H1 (cell line): ENCODE results near the gene XPO5. TPM values are rescaled to one million over a fixed set of nuclear protein-coding genes. Genes with fewer than 3 reads are reported as not detected.

ENCODE experiments used
- CTCF ChIA-PET: fragments of 300-600 bp; sonication (Branson Sonifier 250); formaldehyde crosslinking; loops from one replicate; lab custom pipeline; 2021; ENCODE audit not compliant: partially characterized antibody; lab: Charles Lee
- POLR2A ChIA-PET: fragments of 300-600 bp; sonication (Branson Sonifier 250); formaldehyde crosslinking; loops from one replicate; lab custom pipeline; 2021; ENCODE audit warnings: inconsistent platforms; ENCODE audit not compliant: partially characterized antibody; lab: Charles Lee
- DNase-seq, 2 experiments: peaks; one replicate each; pipeline versions ENCODE4 v3.0.0 to v3.0.0-alpha.2; 2010 to 2022; ENCODE audit warnings: low spot score in 2 of 2, low read depth in 1 of 2, mixed read lengths in 1 of 2
- FAIRE-seq: peaks from 2 replicates; lab custom pipeline; 2011; peaks lifted over from hg19 to GRCh38; lab: Jason Lieb, UNC
- H2AFZ ChIP-seq: 2 replicates; pipeline ENCODE4 v1.8.1; 2012; ENCODE audit warnings: low read length, inconsistent platforms
- H2AK5ac ChIP-seq: 2 replicates; pipeline ENCODE4 v1.6.1; 2013; ENCODE audit warnings: low read depth, low read length
- H2BK120ac ChIP-seq: replicated peaks from 2 replicates; pipeline ENCODE3; 2013; ENCODE audit warnings: low read depth, low read length, inconsistent platforms
- H2BK12ac ChIP-seq: 2 replicates; pipeline ENCODE4 v1.6.1; 2013; ENCODE audit warnings: low read depth, low read length
- H2BK15ac ChIP-seq: 2 replicates; pipeline ENCODE4 v1.6.1; 2013; ENCODE audit warnings: low read length
- H2BK20ac ChIP-seq: 2 replicates; pipeline ENCODE4 v1.6.1; 2013; ENCODE audit warnings: low read length
- H2BK5ac ChIP-seq: 2 replicates; pipeline ENCODE4 v1.6.1; 2013; ENCODE audit warnings: low read depth, low read length
- H3K14ac ChIP-seq: 2 replicates; pipeline ENCODE4 v1.6.1; 2013; ENCODE audit warnings: inconsistent platforms; ENCODE audit not compliant: insufficient read length
- H3K18ac ChIP-seq: 2 replicates; pipeline ENCODE4 v1.6.1; 2013; ENCODE audit warnings: low read length; ENCODE audit errors: extremely low read depth
- H3K23ac ChIP-seq: 2 replicates; pipeline ENCODE4 v1.6.1; 2013; ENCODE audit warnings: inconsistent platforms; ENCODE audit not compliant: insufficient read length
- H3K23me2 ChIP-seq: 2 replicates; pipeline ENCODE4 v1.6.1; 2013; ENCODE audit warnings: low read depth, low read length
- H3K27ac ChIP-seq: 2 replicates; pipeline ENCODE4 v1.6.1; 2011; ENCODE audit warnings: low read depth, low read length, inconsistent platforms
- H3K27me3 ChIP-seq, 4 experiments: replicated peaks in 1 of 4; 1 replicate in 1 of 4; 2 replicates in 3 of 4; pipeline versions ENCODE4 v1.6.1 to v1.8.1; 2011 to 2013; ENCODE audit warnings: low read length in 3 of 4, mild to moderate bottlenecking in 3 of 4, inconsistent platforms in 2 of 4, mixed read lengths in 2 of 4, moderate library complexity in 1 of 4; ENCODE audit not compliant: control insufficient read depth in 3 of 4, insufficient read depth in 3 of 4; ENCODE audit errors: extremely low read depth in 1 of 4
- H3K36me3 ChIP-seq, 4 experiments: 2 replicates each; pipeline versions ENCODE4 v1.6.1 to v1.8.1; 2011 to 2013; ENCODE audit warnings: mild to moderate bottlenecking in 4 of 4, low read length in 3 of 4, moderate library complexity in 2 of 4, control low read depth in 1 of 4, inconsistent platforms in 1 of 4; ENCODE audit not compliant: insufficient read depth in 4 of 4, control insufficient read depth in 2 of 4
- H3K4ac ChIP-seq: replicated peaks from 2 replicates; pipeline ENCODE3; 2013; ENCODE audit warnings: low read length, low read depth, mixed read lengths, inconsistent platforms; ENCODE audit not compliant: insufficient read length
- H3K4me1 ChIP-seq, 4 experiments: replicated peaks in 1 of 4; 1 replicate in 1 of 4; 2 replicates in 3 of 4; pipeline versions ENCODE4 v1.6.1 to v1.8.1; 2011 to 2013; ENCODE audit warnings: low read length in 3 of 4, inconsistent platforms in 2 of 4, mixed read lengths in 1 of 4; ENCODE audit not compliant: insufficient read depth in 4 of 4, control insufficient read depth in 3 of 4
- H3K4me2 ChIP-seq, 2 experiments: 2 replicates each; pipeline versions ENCODE4 v1.6.1 to v1.8.1; 2011 to 2013; ENCODE audit warnings: low read depth in 2 of 2, low read length in 2 of 2, control low read depth in 1 of 2, inconsistent platforms in 1 of 2, mild to moderate bottlenecking in 1 of 2; ENCODE audit not compliant: insufficient read depth in 1 of 2
- H3K4me3 ChIP-seq, 4 experiments: fragments of 200-600, 300-600 bp in 1 of 4; sonication (generic), shearing (Covaris generic), sonication (Bioruptor Twin) in 1 of 4; 2 replicates each; pipeline versions ENCODE4 v1.5.1 to v1.8.1; 2011 to 2016; ENCODE audit warnings: low read length in 4 of 4, low read depth in 3 of 4, control low read depth in 2 of 4, inconsistent platforms in 2 of 4, mild to moderate bottlenecking in 2 of 4, mixed read lengths in 1 of 4, moderate library complexity in 1 of 4; ENCODE audit not compliant: insufficient read depth in 2 of 4; ENCODE audit errors: extremely low read depth in 1 of 4
- H3K56ac ChIP-seq: replicated peaks from 2 replicates; pipeline ENCODE3; 2013; ENCODE audit warnings: low read depth, mild to moderate bottlenecking, mixed read lengths, low read length, inconsistent platforms; ENCODE audit not compliant: insufficient read length
- H3K79me1 ChIP-seq: 2 replicates; pipeline ENCODE4 v1.6.1; 2013; ENCODE audit warnings: low read depth, low read length, control low read depth
- H3K79me2 ChIP-seq, 2 experiments: 2 replicates each; pipeline versions ENCODE4 v1.6.1 to v1.8.1; 2012 to 2013; ENCODE audit warnings: low read length in 2 of 2, mild to moderate bottlenecking in 2 of 2, inconsistent platforms in 1 of 2; ENCODE audit not compliant: insufficient read depth in 2 of 2, control insufficient read depth in 1 of 2
- H3K9ac ChIP-seq, 4 experiments: replicated peaks in 1 of 4; 1 replicate in 1 of 4; 2 replicates in 3 of 4; pipeline versions ENCODE4 v1.6.1 to v1.8.1; 2011 to 2013; ENCODE audit warnings: low read depth in 3 of 4, low read length in 3 of 4, control low read depth in 2 of 4, mild to moderate bottlenecking in 2 of 4, moderate library complexity in 2 of 4, inconsistent platforms in 1 of 4; ENCODE audit errors: extremely low read depth in 1 of 4
- H3K9me3 ChIP-seq, 2 experiments: 2 replicates each; pipeline versions ENCODE4 v1.6.1 to v1.8.1; 2012 to 2013; ENCODE audit warnings: mild to moderate bottlenecking in 2 of 2, moderate library complexity in 2 of 2, control low read depth in 1 of 2, inconsistent platforms in 1 of 2, low read depth in 1 of 2, low read length in 1 of 2, mixed read lengths in 1 of 2; ENCODE audit not compliant: insufficient read depth in 2 of 2
- H4K20me1 ChIP-seq, 2 experiments: replicated peaks in 1 of 2; 2 replicates each; pipeline versions ENCODE3 to v1.8.1; 2011 to 2013; ENCODE audit warnings: inconsistent platforms in 2 of 2, low read length in 2 of 2, mild to moderate bottlenecking in 1 of 2; ENCODE audit not compliant: insufficient read depth in 2 of 2, control insufficient read depth in 1 of 2
- H4K5ac ChIP-seq: 2 replicates; pipeline ENCODE4 v1.6.1; 2013; ENCODE audit warnings: low read length, low read depth, mixed read lengths, inconsistent platforms; ENCODE audit not compliant: insufficient read length
- H4K8ac ChIP-seq: 2 replicates; pipeline ENCODE4 v1.8.0; 2013; ENCODE audit warnings: mild to moderate bottlenecking, moderate library complexity, low read length, inconsistent platforms; ENCODE audit not compliant: insufficient read depth; ENCODE audit errors: extremely low read depth
- H4K91ac ChIP-seq: replicated peaks from 2 replicates; pipeline ENCODE3; 2013; ENCODE audit warnings: low read length, mixed read lengths, inconsistent platforms; ENCODE audit not compliant: insufficient read length
- BCL11A ChIP-seq, 2 experiments: IDR thresholded peaks; one replicate each; pipeline ENCODE4 v1.6.1; 2011; ENCODE audit warnings: low read depth in 2 of 2, low read length in 2 of 2, mild to moderate bottlenecking in 2 of 2
- EZH2 ChIP-seq: fragments of 200-600 bp; sonication (generic); IDR thresholded peaks from 2 replicates; pipeline ENCODE4 v1.7.1; 2012; ENCODE audit warnings: low read depth, mild to moderate bottlenecking, moderate library complexity, low read length, inconsistent platforms; ENCODE audit not compliant: severe bottlenecking
- HDAC2 ChIP-seq, 2 experiments: fragments of 300-600 bp in 1 of 2; sonication (generic) in 1 of 2; IDR thresholded peaks; 2 replicates each; pipeline ENCODE4 v1.6.1; 2011 to 2012; ENCODE audit warnings: low read depth in 2 of 2, low read length in 2 of 2, mild to moderate bottlenecking in 2 of 2, moderate library complexity in 2 of 2, borderline replicate concordance in 1 of 2, inconsistent platforms in 1 of 2
- JUN ChIP-seq: IDR thresholded peaks from 2 replicates; pipeline ENCODE4 v1.6.1; 2011; ENCODE audit warnings: low read depth, mild to moderate bottlenecking, improper control_type of control experiment, low read length
- KDM5A ChIP-seq: fragments of 200-600 bp; IDR thresholded peaks from 2 replicates; pipeline ENCODE4 v1.7.1; 2012; ENCODE audit warnings: mild to moderate bottlenecking, low read length, inconsistent platforms, mixed read lengths
- MAFK ChIP-seq: IDR thresholded peaks from 2 replicates; pipeline ENCODE4 v1.6.1; 2012; ENCODE audit warnings: low read depth, mild to moderate bottlenecking, improper control_type of control experiment, low read length
- TAF7 ChIP-seq: optimal IDR thresholded peaks from 2 replicates; pipeline ENCODE3; 2011; ENCODE audit warnings: low read depth, mild to moderate bottlenecking, inconsistent platforms, low read length, moderate library complexity, borderline replicate concordance
- YY1 ChIP-seq: IDR thresholded peaks from 2 replicates; pipeline ENCODE4 v1.6.1; 2011; ENCODE audit warnings: low read depth, mild to moderate bottlenecking, low read length
- WGBS, 2 experiments: shearing (Covaris generic) in 1 of 2; methylation state at CpG; one replicate each; pipeline versions ENCODE4 v1.1.6 to v1.1.7; 2013 to 2015; ENCODE audit warnings: low lambda C conversion rate in 2 of 2, mixed read lengths in 2 of 2, inconsistent platforms in 1 of 2, low coverage in 1 of 2, missing lambda C conversion rate in 1 of 2; ENCODE audit not compliant: insufficient replicate concordance in 2 of 2, insufficient coverage in 1 of 2, insufficient read length in 1 of 2; ENCODE audit errors: extremely low coverage in 1 of 2, missing lambda C conversion rate in 1 of 2; 5-methylcytosine and 5-hydroxymethylcytosine counted together
- polyA plus RNA-seq, 7 experiments: library from polyadenylated mRNA; depleted of rRNA in 3 of 7; stranded (reverse) in 5 of 7; unstranded in 2 of 7; fragments of >200 nt in 5 of 7; fragments of 200-250 nt in 2 of 7; gene quantifications; 1 replicate in 5 of 7; 2 replicates in 1 of 7; 4 replicates in 1 of 7; pipeline versions ENCODE4 v1.2.1 to v1.2.3, GENCODE V29; 2011 to 2013; ENCODE audit warnings: missing spikeins in 2 of 7, mixed read lengths in 2 of 7
- total RNA-seq: library from RNA; stranded (reverse); fragmentation: NEBNext Ultra II Directional; extraction: Animal tissue kit (Norgen Biotek cat#: 25700); gene quantifications from 2 replicates; pipeline ENCODE4 v1.2.1, GENCODE V29; 2021
- TF ChIP-seq, protein P1 (sequence below): IDR thresholded peaks from 2 replicates; pipeline ENCODE4 v1.6.1; 2012; ENCODE audit warnings: low read length, inconsistent platforms

Gene XPO5
- total and polyA plus RNA-seq, 2 of the 8 experiments (the other 6 are each of a cell fraction or from before 2014, with no cell fraction given): 80.6 to 95.7 TPM

- H3K4me2 ChIP-seq: no peak overlapping the region
- H3K56ac ChIP-seq: no peak overlapping the region
- no peak overlapping the region for H4K91ac ChIP-seq
- no peaks in the 10 kb centered on the region for H3K4me1 ChIP-seq
- H2BK12ac ChIP-seq: no peak overlapping the region
- no peak overlapping the region for H4K8ac ChIP-seq
- H3K9me3 ChIP-seq: no peaks in the 10 kb centered on the region
- H3K4ac ChIP-seq: no peak overlapping the region
- TF ChIP-seq TAF7 (no peak), EZH2 (no peak), KDM5A (no peak), HDAC2 (IDR thresholded peaks at IDR 0.05; ENCODE audit: borderline replicate concordance in 1 of 2, low read depth in 2 of 2, low read length in 2 of 2) (no peak), BCL11A (IDR thresholded peaks at IDR 0.05; ENCODE audit: low read depth in 2 of 2, low read length in 2 of 2) (no peak), JUN (no peak), YY1 (no peak), MAFK (no peak)
- TF ChIP-seq, protein P1, sequence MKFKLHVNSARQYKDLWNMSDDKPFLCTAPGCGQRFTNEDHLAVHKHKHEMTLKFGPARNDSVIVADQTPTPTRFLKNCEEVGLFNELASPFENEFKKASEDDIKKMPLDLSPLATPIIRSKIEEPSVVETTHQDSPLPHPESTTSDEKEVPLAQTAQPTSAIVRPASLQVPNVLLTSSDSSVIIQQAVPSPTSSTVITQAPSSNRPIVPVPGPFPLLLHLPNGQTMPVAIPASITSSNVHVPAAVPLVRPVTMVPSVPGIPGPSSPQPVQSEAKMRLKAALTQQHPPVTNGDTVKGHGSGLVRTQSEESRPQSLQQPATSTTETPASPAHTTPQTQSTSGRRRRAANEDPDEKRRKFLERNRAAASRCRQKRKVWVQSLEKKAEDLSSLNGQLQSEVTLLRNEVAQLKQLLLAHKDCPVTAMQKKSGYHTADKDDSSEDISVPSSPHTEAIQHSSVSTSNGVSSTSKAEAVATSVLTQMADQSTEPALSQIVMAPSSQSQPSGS: no peak
- H2BK5ac ChIP-seq: no peak overlapping the region
- no peak overlapping the region for H4K5ac ChIP-seq
- ChIA-PET CTCF (no interaction called here), POLR2A (interaction anchor here (0.7 to 1.9 kb wide), 4 partner anchors 11 to 549 kb away, joined by 3 to 5 read pairs (median 3); no protein-coding TSS in a partner anchor)
- no peaks in the 10 kb centered on the region for H3K23me2 ChIP-seq
- no peak overlapping the region for H2AFZ ChIP-seq
- no peak overlapping the region for H3K27ac ChIP-seq
- no peaks in the 10 kb centered on the region; a peak in 1 of 7 replicates for H3K27me3 ChIP-seq
- no peak overlapping the region for H3K18ac ChIP-seq
- H3K9ac ChIP-seq: no peak overlapping the region
- DNase-seq (no peak), FAIRE-seq (no peak)
- no peaks in the 10 kb centered on the region for H3K79me1 ChIP-seq
- H2BK120ac ChIP-seq: no peak overlapping the region
- no peak overlapping the region for H2AK5ac ChIP-seq
- no peak overlapping the region for H3K23ac ChIP-seq
- no peak overlapping the region for H2BK20ac ChIP-seq
- H3K14ac ChIP-seq: no peak overlapping the region
- peaks cover 4 to 62% (median 36%) of the 10 kb centered on the region in 4 experiments for H3K36me3 ChIP-seq
- H4K20me1 ChIP-seq: peaks cover 0 to 5% of the 10 kb centered on the region in 2 experiments
- no peak overlapping the region for H3K4me3 ChIP-seq
- WGBS, 2 experiments: 94% methylated on average over 5 of the region's 5 CpGs; no CpG with 5 or more reads in 1 of the 2 experiments
- no peaks in the 10 kb centered on the region for H3K79me2 ChIP-seq
- no peak overlapping the region for H2BK15ac ChIP-seq
These were observed 35.3 kb downstream of the XPO5 start for GRCh38 chr6:43540507-43540906.
